Measurements from ENCODE around the gene COL6A3.

The COL6A3 gene

GRCh38 chr2:237440819-237441281, 26.9 kb upstream of the COL6A3 start:
- DNase-seq (ENCODE audit: low spot score), result no peak

GRCh38 chr2:237438080-237438940, 24.3 kb upstream of the COL6A3 start:
- no peak for DNase-seq (ENCODE audit: low spot score)

GRCh38 chr2:237437566-237437965, 23.6 kb upstream of the COL6A3 start:
- no peak for DNase-seq (ENCODE audit: low spot score)

GRCh38 chr2:237435844-237436587, 22.1 kb upstream of the COL6A3 start:
- DNase-seq (ENCODE audit: low spot score), result peak; percentile 36

GRCh38 chr2:237434866-237435311, 20.9 kb upstream of the COL6A3 start:
- DNase-seq (ENCODE audit: low spot score), result peak; percentile 55

- no peak for DNase-seq (ENCODE audit: low spot score)
These were observed 20.1 kb upstream of the COL6A3 start for GRCh38 chr2:237433920-237434676.

GRCh38 chr2:237432484-237433092, 18.6 kb upstream of the COL6A3 start:
- no peak for DNase-seq (ENCODE audit: low spot score)

GRCh38 chr2:237431837-237432236, 17.9 kb upstream of the COL6A3 start:
- DNase-seq (ENCODE audit: low spot score), result no peak

GRCh38 chr2:237431372-237431771, 17.4 kb upstream of the COL6A3 start:
- DNase-seq (ENCODE audit: low spot score), result no peak

GRCh38 chr2:237430861-237431260, 16.9 kb upstream of the COL6A3 start:
- no peak for DNase-seq (ENCODE audit: low spot score)

- no peak for DNase-seq (ENCODE audit: low spot score)
These were observed 15.8 kb upstream of the COL6A3 start for GRCh38 chr2:237429753-237430152.

- no peak for DNase-seq (ENCODE audit: low spot score)
These were observed 14.0 kb upstream of the COL6A3 start for GRCh38 chr2:237427769-237428506.

GRCh38 chr2:237426517-237426916, 12.6 kb upstream of the COL6A3 start:
- no peak for DNase-seq (ENCODE audit: low spot score)

GRCh38 chr2:237425320-237425719, 11.4 kb upstream of the COL6A3 start:
- no peak for DNase-seq (ENCODE audit: low spot score)

GRCh38 chr2:237424544-237424943, 10.6 kb upstream of the COL6A3 start:
- no peak for DNase-seq (ENCODE audit: low spot score)

- no peak for DNase-seq (ENCODE audit: low spot score)
These were observed 9.9 kb upstream of the COL6A3 start for GRCh38 chr2:237423891-237424290.

- DNase-seq (ENCODE audit: low spot score), result no peak
These were observed 8.3 kb upstream of the COL6A3 start for GRCh38 chr2:237422309-237422708.

GRCh38 chr2:237421542-237422116, 7.7 kb upstream of the COL6A3 start:
- peak; percentile 61 for DNase-seq (ENCODE audit: low spot score)

GRCh38 chr2:237418300-237418699, 4.3 kb upstream of the COL6A3 start:
- no peak for DNase-seq (ENCODE audit: low spot score)

- no peak for DNase-seq (ENCODE audit: low spot score)
These were observed 782 bp downstream of the COL6A3 start for GRCh38 chr2:237412988-237413776.
